ENCODE measurements around the gene MEGF11. TPM values are rescaled to one million over a fixed set of nuclear protein-coding genes. Genes with fewer than 3 reads are reported as not detected.

The MEGF11 gene
- total RNA-seq, 3 donors from 2014 or later (not counting 1 experiment from before 2014, with no cell fraction given): not detected

GRCh38 chr15:66103293-66103590 lies 150.3 kb downstream of the MEGF11 start:
- no peak overlapping the region for H3K27ac Mint-ChIP-seq
- no peak overlapping the region for H3K27ac ChIP-seq (ENCODE audit: low read length)
- H3K27me3 ChIP-seq (ENCODE audit: control insufficient read depth, insufficient read depth, low read length): no peaks in the 10 kb centered on the region
- intact Hi-C loops (cut with micrococcal nuclease): no loop called here
- 95% methylated on average over 3 of the region's 3 CpGs for WGBS (ENCODE audit: insufficient coverage)
- no peaks in the 10 kb centered on the region for H3K4me1 Mint-ChIP-seq
- H3K4me1 ChIP-seq (ENCODE audit: control insufficient read depth, insufficient read depth, low read length): no peaks in the 10 kb centered on the region
- no peaks in the 10 kb centered on the region for H3K9me3 ChIP-seq (ENCODE audit: control insufficient read depth, insufficient read depth, low read length)
- peaks cover 15 to 37% of the 10 kb centered on the region in 2 donors for H3K27me3 Mint-ChIP-seq (ENCODE audit: low read depth in 2 of 2)
- no peak overlapping the region for H3K4me3 ChIP-seq (ENCODE audit: low read length)
- DNase-seq (no peak), ATAC-seq (no peak)
- no peak overlapping the region for H3K4me3 Mint-ChIP-seq
- no peak for TF ChIP-seq CTCF (IDR thresholded peaks at IDR 0.05)
- H3K36me3 Mint-ChIP-seq: no peaks in the 10 kb centered on the region
- H3K9me3 Mint-ChIP-seq: no peaks in the 10 kb centered on the region
- H3K36me3 ChIP-seq (ENCODE audit: control insufficient read depth, insufficient read depth, low read length): no peaks in the 10 kb centered on the region

- H3K4me1 Mint-ChIP-seq: no peaks in the 10 kb centered on the region
- H3K9me3 Mint-ChIP-seq: no peaks in the 10 kb centered on the region
- H3K27me3 Mint-ChIP-seq (ENCODE audit: low read depth in 2 of 2): peaks cover 12 to 38% of the 10 kb centered on the region in 2 donors
- 95% methylated on average over 5 of the region's 5 CpGs for WGBS (ENCODE audit: insufficient coverage)
- no peak for ATAC-seq
- no peak overlapping the region for H3K4me3 Mint-ChIP-seq
- no peaks in the 10 kb centered on the region for H3K36me3 Mint-ChIP-seq
- intact Hi-C loops (cut with micrococcal nuclease): no loop called here
- Histone ChIP-seq H3K4me1 (ENCODE audit: control insufficient read depth, insufficient read depth, low read length) (no peaks in the 10 kb centered on the region), H3K9me3 (ENCODE audit: control insufficient read depth, insufficient read depth, low read length) (no peaks in the 10 kb centered on the region), H3K36me3 (ENCODE audit: control insufficient read depth, insufficient read depth, low read length) (no peaks in the 10 kb centered on the region), H3K4me3 (ENCODE audit: low read length) (no peak overlapping the region), H3K27me3 (ENCODE audit: control insufficient read depth, insufficient read depth, low read length) (no peaks in the 10 kb centered on the region), H3K27ac (ENCODE audit: low read length) (no peak overlapping the region)
- no peak overlapping the region for H3K27ac Mint-ChIP-seq
- no peak for DNase-seq
- no peak for TF ChIP-seq CTCF (IDR thresholded peaks at IDR 0.05)
Observed at GRCh38 chr15:66102563-66103292, 150.8 kb downstream of the MEGF11 start.

- Histone ChIP-seq H3K4me3 (ENCODE audit: low read length) (no peak overlapping the region), H3K4me1 (ENCODE audit: control insufficient read depth, insufficient read depth, low read length) (no peaks in the 10 kb centered on the region), H3K9me3 (ENCODE audit: control insufficient read depth, insufficient read depth, low read length) (no peaks in the 10 kb centered on the region), H3K36me3 (ENCODE audit: control insufficient read depth, insufficient read depth, low read length) (no peaks in the 10 kb centered on the region), H3K27me3 (ENCODE audit: control insufficient read depth, insufficient read depth, low read length) (no peaks in the 10 kb centered on the region), H3K27ac (ENCODE audit: low read length) (no peak overlapping the region)
- no peak for TF ChIP-seq CTCF (IDR thresholded peaks at IDR 0.05)
- Mint-ChIP-seq H3K4me1 (no peaks in the 10 kb centered on the region), H3K4me3 (no peak overlapping the region), H3K27me3 (ENCODE audit: low read depth in 2 of 2) (peaks cover 11 to 34% of the 10 kb centered on the region in 2 donors), H3K36me3 (no peaks in the 10 kb centered on the region), H3K9me3 (no peaks in the 10 kb centered on the region), H3K27ac (no peak overlapping the region)
- WGBS (ENCODE audit: insufficient coverage): 88% methylated on average over 10 of the region's 10 CpGs
- DNase-seq (no peak), ATAC-seq (no peak)
- intact Hi-C loops (cut with micrococcal nuclease): no loop called here
Observed at GRCh38 chr15:66101715-66102395, 151.7 kb downstream of the MEGF11 start.
